Common myeloid progenitor, CD34-positive (primary cell): ENCODE measurements around the gene MID1.

ENCODE experiments used
- CTCF ChIA-PET: fragments of 350-600 bp; sonication (Branson Sonifier 250); formaldehyde crosslinking; loops from one replicate; lab custom pipeline; 2021; ENCODE audit warnings: antibody characterized with exemption; lab: Charles Lee
- POLR2A ChIA-PET: fragments of 350-600 bp; sonication (Branson Sonifier 250); formaldehyde crosslinking; loops from one replicate; lab custom pipeline; 2021; ENCODE audit warnings: antibody characterized with exemption; lab: Charles Lee
- DNase-seq, 3 donors: peaks; one replicate each; pipeline versions ENCODE4 v3.0.0 to v3.0.0-alpha.2; 2013
- H3K27ac ChIP-seq, 2 experiments: 1 replicate in 1 of 2; 2 replicates in 1 of 2; pipeline ENCODE4 v1.7.0; 2013; ENCODE audit warnings: inconsistent platforms in 2 of 2, low read length in 2 of 2, mild to moderate bottlenecking in 2 of 2, low read depth in 1 of 2, moderate library complexity in 1 of 2; ENCODE audit not compliant: severe bottlenecking in 2 of 2, insufficient read depth in 1 of 2, poor library complexity in 1 of 2
- H3K27me3 ChIP-seq, 5 experiments: replicated peaks in 2 of 5; 1 replicate in 3 of 5; 2 replicates in 2 of 5; pipeline versions ENCODE4 v1.6.1 to v1.7.0; 2013; ENCODE audit warnings: low read length in 4 of 5, mild to moderate bottlenecking in 2 of 5, moderate library complexity in 2 of 5, inconsistent platforms in 1 of 5; ENCODE audit not compliant: insufficient read depth in 5 of 5, control insufficient read depth in 4 of 5
- H3K36me3 ChIP-seq, 4 experiments: 1 replicate in 2 of 4; 2 replicates in 2 of 4; pipeline versions ENCODE4 v1.6.1 to v1.7.0; 2013; ENCODE audit warnings: low read length in 3 of 4, control low read depth in 1 of 4, mild to moderate bottlenecking in 1 of 4; ENCODE audit not compliant: control insufficient read depth in 4 of 4, insufficient read depth in 4 of 4
- H3K4me1 ChIP-seq, 4 experiments: 1 replicate in 3 of 4; 2 replicates in 1 of 4; pipeline versions ENCODE4 v1.6.1 to v1.7.1; 2013; ENCODE audit warnings: low read length in 3 of 4, mild to moderate bottlenecking in 3 of 4, control low read depth in 1 of 4, inconsistent platforms in 1 of 4, moderate library complexity in 1 of 4; ENCODE audit not compliant: control insufficient read depth in 4 of 4, insufficient read depth in 4 of 4; ENCODE audit errors: control extremely low read depth in 1 of 4
- H3K4me3 ChIP-seq, 7 experiments: 1 replicate in 4 of 7; 2 replicates in 3 of 7; pipeline versions ENCODE4 v1.5.1 to v1.7.0; 2013; ENCODE audit warnings: mild to moderate bottlenecking in 7 of 7, low read length in 6 of 7, moderate library complexity in 6 of 7, inconsistent platforms in 2 of 7, low read depth in 2 of 7, control low read depth in 1 of 7; ENCODE audit not compliant: insufficient read depth in 4 of 7, control insufficient read depth in 1 of 7; ENCODE audit errors: extremely low read depth in 1 of 7
- H3K9me3 ChIP-seq, 5 experiments: 1 replicate in 4 of 5; 2 replicates in 1 of 5; pipeline versions ENCODE4 v1.6.1 to v1.7.1; 2013; ENCODE audit warnings: low read length in 4 of 5, mild to moderate bottlenecking in 2 of 5, inconsistent platforms in 1 of 5, low read depth in 1 of 5, moderate library complexity in 1 of 5; ENCODE audit not compliant: control insufficient read depth in 4 of 5, insufficient read depth in 2 of 5; ENCODE audit errors: control extremely low read depth in 1 of 5
- WGBS: methylation state at CpG from one replicate; pipeline ENCODE4 v1.1.5; 2013; ENCODE audit not compliant: insufficient coverage; 5-methylcytosine and 5-hydroxymethylcytosine counted together

The MID1 gene

DNA sequence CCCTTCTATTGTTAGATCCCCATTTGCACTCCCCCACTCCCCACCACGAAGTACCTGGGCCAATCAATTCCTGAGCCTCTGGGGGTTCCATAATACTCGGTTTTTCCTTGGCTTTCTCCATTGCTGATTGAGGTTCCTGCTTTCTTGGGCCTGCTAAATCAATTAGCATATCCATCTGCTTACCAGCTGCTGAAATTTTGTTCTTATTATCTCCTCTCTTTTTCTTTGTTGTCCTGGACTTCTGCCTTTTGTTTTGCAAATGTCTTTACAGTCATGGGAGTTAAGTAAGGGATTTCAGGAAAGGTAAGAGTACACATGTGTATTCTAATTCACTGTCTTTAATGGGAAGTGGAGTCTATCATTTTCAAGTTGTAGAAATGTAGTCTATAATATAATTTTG is 222.2 kb downstream of the MID1 start:
- no peak overlapping the region for H3K27ac ChIP-seq
- ChIA-PET POLR2A (no interaction called here), CTCF (interaction anchor here (0.5 kb wide), 1 partner anchor 154 kb away, joined by 4 read pairs; no protein-coding TSS in a partner anchor)

DNA sequence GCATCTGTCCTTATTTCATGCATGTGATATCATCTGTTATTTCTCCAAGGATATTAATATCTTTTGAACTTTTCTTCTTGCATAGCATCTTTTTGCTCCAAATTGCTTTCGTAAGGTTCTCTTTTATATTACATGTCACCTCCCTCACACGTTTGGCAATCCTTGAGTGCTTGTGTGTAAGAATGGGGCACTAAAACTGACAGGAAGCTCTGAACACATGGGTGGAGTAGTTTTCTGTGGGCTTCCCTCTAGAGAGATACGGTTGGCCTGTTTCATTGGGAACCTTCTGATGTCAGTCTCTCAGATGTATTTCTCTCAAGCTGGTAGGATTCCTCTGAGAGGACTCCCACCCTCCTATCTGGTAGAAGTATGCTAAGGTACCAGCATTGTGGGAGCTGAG is 223.0 kb downstream of the MID1 start:
- DNase-seq, result peak in 2 of 3 donors; percentile 5 to 8
- POLR2A ChIA-PET, result no interaction called here
- Histone ChIP-seq H3K4me1 (peaks cover 0 to 9% (median 7%) of the 10 kb centered on the region in 4 experiments), H3K36me3 (no peaks in the 10 kb centered on the region), H3K27me3 (peaks cover 0 to 4% (median 0%) of the 10 kb centered on the region in 5 experiments), H3K4me3 (no peak overlapping the region), H3K9me3 (no peaks in the 10 kb centered on the region), H3K27ac (no peak overlapping the region)
- CTCF ChIA-PET, result no interaction called here
- WGBS, result 75% methylated on average over 1 of the region's 3 CpGs

More for the DNA sequence above, 222.2 kb downstream of the MID1 start:
- Histone ChIP-seq H3K27me3 (peaks cover 0 to under 1% (median 0%) of the 10 kb centered on the region in 5 experiments), H3K4me3 (no peak overlapping the region), H3K36me3 (no peaks in the 10 kb centered on the region), H3K4me1 (peaks cover 0 to 9% (median 7%) of the 10 kb centered on the region in 4 experiments), H3K9me3 (no peaks in the 10 kb centered on the region)
- WGBS, result 38% methylated on average over 1 of the region's 2 CpGs
- DNase-seq, result no peak

DNA sequence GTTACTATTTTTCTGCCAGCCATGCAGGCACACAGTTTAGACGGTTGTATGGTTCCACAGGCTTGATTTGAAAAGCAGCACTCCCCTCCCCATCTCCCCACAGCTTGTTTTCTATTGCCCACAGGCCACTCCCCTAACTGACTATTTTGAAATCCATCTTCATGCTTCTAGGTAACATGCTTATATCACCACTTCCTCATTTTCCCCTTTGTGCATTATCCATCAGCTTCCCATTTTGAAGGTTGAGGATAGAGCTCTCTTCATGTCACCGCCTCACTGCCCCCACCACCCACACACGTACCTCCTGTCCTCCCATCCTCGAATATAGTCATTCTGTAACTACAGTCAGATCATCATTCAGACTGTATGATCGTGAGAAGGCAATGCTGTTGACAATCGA is 224.7 kb downstream of the MID1 start:
- WGBS, result 39% methylated on average over 4 of the region's 6 CpGs
- no peaks in the 10 kb centered on the region for H3K36me3 ChIP-seq
- H3K4me3 ChIP-seq, result no peak overlapping the region
- CTCF ChIA-PET, result no interaction called here
- POLR2A ChIA-PET, result no interaction called here
- no peaks in the 10 kb centered on the region for H3K9me3 ChIP-seq
- H3K27ac ChIP-seq, result no peak overlapping the region
- peaks cover 0 to 4% (median 0%) of the 10 kb centered on the region in 5 experiments for H3K27me3 ChIP-seq
- DNase-seq, result peak in 2 of 3 donors; percentile 34 to 39
- H3K4me1 ChIP-seq, result peaks cover 0 to 9% (median 7%) of the 10 kb centered on the region in 4 experiments
